Mesothelial cell of epicardium (in vitro differentiated cells): ENCODE measurements around the gene TMEM131L. TPM values are rescaled to one million over a fixed set of nuclear protein-coding genes. Genes with fewer than 3 reads are reported as not detected.
"Not testable (repeated sequence)": the region's sequence is repeated elsewhere in the genome, so short reads cannot be mapped to it uniquely, and the experiment has no call there.

ENCODE experiments used
- DNase-seq, 2 experiments: peaks; one replicate each; pipeline ENCODE4 v3.0.0; 2021; ENCODE audit warnings: low spot score in 2 of 2; ENCODE audit not compliant: unreplicated experiment in 2 of 2
- H3K27ac Mint-ChIP-seq: 2 replicates; pipeline ENCODE4 v1.8.0; 2021; ENCODE audit warnings: mixed read lengths
- H3K27me3 Mint-ChIP-seq: 2 replicates; pipeline ENCODE4 v1.8.0; 2021; ENCODE audit warnings: low read depth, mixed read lengths
- H3K36me3 Mint-ChIP-seq: 2 replicates; pipeline ENCODE4 v1.8.0; 2021; ENCODE audit warnings: mixed read lengths
- H3K4me1 Mint-ChIP-seq: 2 replicates; pipeline ENCODE4 v1.8.0; 2021; ENCODE audit warnings: mixed read lengths
- H3K4me3 Mint-ChIP-seq: 2 replicates; pipeline ENCODE4 v1.8.0; 2021; ENCODE audit warnings: mild to moderate bottlenecking, moderate library complexity, mixed read lengths
- H3K9me3 Mint-ChIP-seq: 2 replicates; pipeline ENCODE4 v1.8.0; 2021; ENCODE audit warnings: mixed read lengths
- total RNA-seq: library from RNA; stranded (reverse); gene quantifications from 3 replicates; pipeline ENCODE4 v1.2.1, GENCODE V29; 2021
- TF ChIP-seq, protein P1 (sequence below): fragments of 200-600 bp; sonication (generic); IDR thresholded peaks from one replicate; pipeline ENCODE4 v1.5.0; 2021; ENCODE audit warnings: antibody characterized with exemption; ENCODE audit not compliant: unreplicated experiment

TMEM131L gene
- total RNA-seq, 1 donor from 2014 or later = 13.9 TPM

DNA sequence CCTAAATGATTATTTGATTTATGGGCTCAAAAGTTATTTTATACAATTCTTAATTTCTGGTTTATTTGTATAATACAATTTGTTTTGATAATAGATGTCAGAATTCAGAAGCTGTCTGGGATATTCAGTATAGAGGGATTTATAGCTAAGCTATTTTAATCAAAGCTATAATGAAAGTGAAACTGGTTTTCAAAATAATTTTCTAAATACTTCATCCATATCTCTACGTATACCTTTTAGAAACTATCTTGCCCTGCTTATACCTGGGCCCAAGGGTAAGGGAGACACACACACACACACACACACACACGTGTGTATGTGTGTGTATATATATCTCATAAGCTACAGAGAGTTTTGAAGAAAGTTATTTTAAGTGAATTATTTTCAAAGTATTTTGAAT is 2.9 kb downstream of the TMEM131L start:
- TF ChIP-seq, protein P1, sequence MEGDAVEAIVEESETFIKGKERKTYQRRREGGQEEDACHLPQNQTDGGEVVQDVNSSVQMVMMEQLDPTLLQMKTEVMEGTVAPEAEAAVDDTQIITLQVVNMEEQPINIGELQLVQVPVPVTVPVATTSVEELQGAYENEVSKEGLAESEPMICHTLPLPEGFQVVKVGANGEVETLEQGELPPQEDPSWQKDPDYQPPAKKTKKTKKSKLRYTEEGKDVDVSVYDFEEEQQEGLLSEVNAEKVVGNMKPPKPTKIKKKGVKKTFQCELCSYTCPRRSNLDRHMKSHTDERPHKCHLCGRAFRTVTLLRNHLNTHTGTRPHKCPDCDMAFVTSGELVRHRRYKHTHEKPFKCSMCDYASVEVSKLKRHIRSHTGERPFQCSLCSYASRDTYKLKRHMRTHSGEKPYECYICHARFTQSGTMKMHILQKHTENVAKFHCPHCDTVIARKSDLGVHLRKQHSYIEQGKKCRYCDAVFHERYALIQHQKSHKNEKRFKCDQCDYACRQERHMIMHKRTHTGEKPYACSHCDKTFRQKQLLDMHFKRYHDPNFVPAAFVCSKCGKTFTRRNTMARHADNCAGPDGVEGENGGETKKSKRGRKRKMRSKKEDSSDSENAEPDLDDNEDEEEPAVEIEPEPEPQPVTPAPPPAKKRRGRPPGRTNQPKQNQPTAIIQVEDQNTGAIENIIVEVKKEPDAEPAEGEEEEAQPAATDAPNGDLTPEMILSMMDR = no peak
- Mint-ChIP-seq H3K36me3 (peaks cover 2% of the 10 kb centered on the region), H3K4me3 (no peak overlapping the region), H3K4me1 (peaks cover 24% of the 10 kb centered on the region), H3K27me3 (peaks cover 16% of the 10 kb centered on the region), H3K9me3 (no peaks in the 10 kb centered on the region), H3K27ac (no peak overlapping the region)
- DNase-seq = no peak

DNA sequence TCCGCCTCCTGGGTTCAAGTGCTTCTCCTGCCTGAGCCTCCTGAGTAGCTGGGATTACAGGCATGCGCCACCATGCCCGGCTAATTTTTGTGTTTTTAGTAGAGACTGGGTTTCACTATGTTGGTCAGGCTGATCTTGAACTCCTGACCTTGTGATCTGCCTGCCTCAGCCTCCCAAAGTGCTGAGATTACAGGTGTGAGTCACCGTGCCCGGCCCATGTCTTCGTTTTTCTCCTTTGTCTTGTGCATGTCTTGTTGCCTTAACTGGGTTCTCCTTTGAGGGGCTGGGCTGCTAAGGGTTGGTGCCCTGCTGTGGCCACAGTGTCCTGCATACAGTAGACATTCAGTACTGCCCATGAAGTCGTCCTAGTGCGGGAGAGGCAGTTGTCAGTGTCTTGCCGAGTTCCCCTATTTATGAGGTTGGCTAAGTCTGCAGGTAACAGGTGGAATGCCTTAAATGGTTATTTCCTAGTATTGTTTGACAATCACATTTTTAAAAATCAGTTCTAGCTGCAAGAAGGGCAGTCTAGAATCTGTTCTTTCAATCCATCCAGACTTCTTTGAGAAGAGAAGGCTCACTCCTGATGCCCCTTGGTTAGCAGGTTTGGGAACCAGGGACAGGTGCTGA is 5.0 kb downstream of the TMEM131L start:
- not testable (repeated sequence) for H3K9me3 Mint-ChIP-seq

DNA sequence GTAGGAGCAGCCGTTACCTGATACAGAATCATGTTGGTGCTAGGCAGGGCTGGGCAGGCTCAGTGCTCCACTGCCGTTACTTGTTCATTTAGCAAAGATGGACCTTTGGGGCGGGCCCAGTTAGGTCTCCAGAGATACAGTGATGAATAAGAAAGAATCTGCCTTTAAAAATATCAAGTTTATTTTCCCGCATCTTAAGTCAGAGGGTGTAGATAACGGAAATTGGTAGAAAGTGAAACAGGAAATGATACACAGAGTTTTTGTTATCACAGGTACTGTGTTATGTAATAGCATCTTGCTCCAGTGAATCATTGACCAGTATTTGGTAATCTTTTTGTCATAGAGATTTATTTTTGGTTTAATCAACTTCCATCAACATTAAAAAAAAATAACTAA is 5.5 kb downstream of the TMEM131L start:
- H3K36me3 Mint-ChIP-seq = peaks cover 4% of the 10 kb centered on the region
- H3K27ac Mint-ChIP-seq = no peak overlapping the region
- no peaks in the 10 kb centered on the region for H3K27me3 Mint-ChIP-seq
- no peak for DNase-seq
- no peaks in the 10 kb centered on the region for H3K9me3 Mint-ChIP-seq
- no peak overlapping the region for H3K4me3 Mint-ChIP-seq
- H3K4me1 Mint-ChIP-seq = peaks cover 16% of the 10 kb centered on the region
- TF ChIP-seq, protein P1 = no peak

More for the DNA sequence above, 5.0 kb downstream of the TMEM131L start:
- not testable (repeated sequence) for H3K4me3 Mint-ChIP-seq, H3K36me3 Mint-ChIP-seq, H3K27me3 Mint-ChIP-seq, DNase-seq, H3K27ac Mint-ChIP-seq
- peaks cover 16% of the 10 kb centered on the region for H3K4me1 Mint-ChIP-seq

DNA sequence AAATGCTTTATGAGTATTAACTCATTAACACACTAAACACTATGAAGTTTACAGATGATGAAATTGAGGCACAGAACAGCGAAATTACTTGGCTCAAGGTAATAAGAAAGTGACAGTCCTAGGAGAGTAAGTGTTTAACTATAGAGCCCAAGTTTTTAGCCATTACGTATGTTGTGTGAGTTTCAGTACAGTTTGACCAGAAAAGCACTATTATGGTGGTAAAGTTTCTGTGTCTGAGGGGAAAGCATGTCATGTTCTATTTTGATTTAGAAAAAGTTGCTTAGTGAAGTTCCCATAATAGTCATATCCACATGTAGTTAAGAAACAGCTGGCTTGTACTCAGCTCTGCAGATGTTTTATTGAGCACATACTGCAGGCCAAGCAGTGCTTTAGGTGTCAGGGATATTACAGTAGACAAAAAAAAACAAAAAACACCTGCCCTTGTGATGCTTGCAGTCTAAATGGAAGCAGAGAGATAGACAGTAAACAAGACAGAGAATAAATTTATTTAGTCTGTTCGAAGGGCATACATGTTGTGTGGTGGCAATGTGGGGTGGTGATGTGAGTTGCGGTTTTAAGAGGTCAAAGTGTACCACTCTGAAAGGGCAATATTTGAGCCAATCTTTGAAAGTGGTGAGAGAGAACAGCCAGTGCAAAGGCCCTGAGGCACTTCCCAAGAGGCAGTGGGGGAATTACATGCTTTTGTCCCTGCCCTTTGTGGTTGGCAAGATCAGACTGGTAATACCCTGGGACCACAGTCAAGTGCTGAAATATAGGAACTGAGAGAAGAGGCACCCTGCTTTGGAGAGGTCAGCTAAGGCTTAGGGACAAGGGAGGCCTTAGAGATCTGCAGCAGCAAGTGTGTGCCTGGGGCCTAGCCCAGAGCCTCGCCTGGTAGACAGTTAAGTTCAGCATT is 6.2 kb downstream of the TMEM131L start:
- H3K27me3 Mint-ChIP-seq = no peaks in the 10 kb centered on the region
- no peak for DNase-seq
- TF ChIP-seq, protein P1 = no peak
- no peaks in the 10 kb centered on the region for H3K9me3 Mint-ChIP-seq
- no peak overlapping the region for H3K27ac Mint-ChIP-seq
- peaks cover 4% of the 10 kb centered on the region for H3K36me3 Mint-ChIP-seq
- H3K4me1 Mint-ChIP-seq = peaks cover 11% of the 10 kb centered on the region
- H3K4me3 Mint-ChIP-seq = no peak overlapping the region

DNA sequence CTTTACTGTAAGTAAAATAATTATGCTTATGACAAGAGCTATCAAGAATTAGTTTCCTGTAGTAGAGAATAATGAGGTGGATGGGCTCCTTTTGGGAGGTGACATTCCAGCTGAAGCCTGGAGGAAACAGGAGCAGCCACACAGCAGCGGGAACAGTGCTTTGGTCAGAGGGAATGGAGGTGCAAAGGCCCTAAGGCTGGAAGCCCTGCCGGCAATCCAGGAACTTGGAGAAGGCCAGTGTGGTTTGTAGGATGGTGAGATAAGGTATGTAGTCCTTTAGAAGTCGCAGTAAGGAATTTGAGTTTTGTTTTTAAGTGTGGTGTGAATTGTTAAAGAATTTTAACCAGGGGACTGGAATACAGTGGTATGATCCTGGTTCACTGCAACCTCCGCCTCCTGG is 8.1 kb downstream of the TMEM131L start:
- Mint-ChIP-seq H3K4me1 (no peaks in the 10 kb centered on the region), H3K27ac (no peak overlapping the region), H3K9me3 (no peaks in the 10 kb centered on the region), H3K36me3 (peaks cover 4% of the 10 kb centered on the region), H3K27me3 (no peaks in the 10 kb centered on the region), H3K4me3 (no peak overlapping the region)
- TF ChIP-seq, protein P1 = no peak
- DNase-seq = no peak
